ENCODE measurements around the gene HOXD3. TPM values are rescaled to one million over a fixed set of nuclear protein-coding genes. Genes with fewer than 3 reads are reported as not detected.

HOXD3 gene
- total RNA-seq, 1 experiment from 2014 or later, result not detected

DNA sequence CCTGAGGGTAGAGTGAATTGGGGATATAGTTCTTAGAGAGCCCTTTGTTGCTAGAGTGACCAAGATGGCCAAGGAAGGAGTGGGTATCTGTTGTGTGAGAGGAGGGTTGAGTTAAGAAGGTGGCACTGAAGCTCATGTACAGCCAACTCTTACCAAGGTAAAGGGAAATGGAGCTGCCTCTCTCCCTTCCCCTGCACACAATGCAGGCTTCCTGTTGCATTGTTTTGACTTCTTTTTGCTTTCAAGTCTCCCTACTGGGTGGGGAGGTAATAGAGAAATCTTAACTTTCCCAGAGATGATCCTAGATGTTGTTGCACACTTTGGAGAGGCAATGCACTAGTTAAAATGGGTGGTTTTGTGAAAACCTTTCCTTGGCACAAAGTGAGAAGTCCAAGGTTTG lies 55.2 kb downstream of the HOXD3 start:
- ChIA-PET POLR2A (no interaction called here), CTCF (no interaction called here)
- no peak overlapping the region for H3K27ac Mint-ChIP-seq (ENCODE audit: low read depth, unreplicated experiment)
- H3K36me3 Mint-ChIP-seq (ENCODE audit: insufficient read depth, unreplicated experiment), result no peaks in the 10 kb centered on the region
- TF ChIP-seq, protein P1, sequence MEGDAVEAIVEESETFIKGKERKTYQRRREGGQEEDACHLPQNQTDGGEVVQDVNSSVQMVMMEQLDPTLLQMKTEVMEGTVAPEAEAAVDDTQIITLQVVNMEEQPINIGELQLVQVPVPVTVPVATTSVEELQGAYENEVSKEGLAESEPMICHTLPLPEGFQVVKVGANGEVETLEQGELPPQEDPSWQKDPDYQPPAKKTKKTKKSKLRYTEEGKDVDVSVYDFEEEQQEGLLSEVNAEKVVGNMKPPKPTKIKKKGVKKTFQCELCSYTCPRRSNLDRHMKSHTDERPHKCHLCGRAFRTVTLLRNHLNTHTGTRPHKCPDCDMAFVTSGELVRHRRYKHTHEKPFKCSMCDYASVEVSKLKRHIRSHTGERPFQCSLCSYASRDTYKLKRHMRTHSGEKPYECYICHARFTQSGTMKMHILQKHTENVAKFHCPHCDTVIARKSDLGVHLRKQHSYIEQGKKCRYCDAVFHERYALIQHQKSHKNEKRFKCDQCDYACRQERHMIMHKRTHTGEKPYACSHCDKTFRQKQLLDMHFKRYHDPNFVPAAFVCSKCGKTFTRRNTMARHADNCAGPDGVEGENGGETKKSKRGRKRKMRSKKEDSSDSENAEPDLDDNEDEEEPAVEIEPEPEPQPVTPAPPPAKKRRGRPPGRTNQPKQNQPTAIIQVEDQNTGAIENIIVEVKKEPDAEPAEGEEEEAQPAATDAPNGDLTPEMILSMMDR (IDR thresholded peaks at IDR 0.05; ENCODE audit: unreplicated experiment), result no peak
- H3K9me3 Mint-ChIP-seq (ENCODE audit: unreplicated experiment), result no peaks in the 10 kb centered on the region
- no peaks in the 10 kb centered on the region for H3K4me1 Mint-ChIP-seq (ENCODE audit: insufficient read depth, unreplicated experiment)
- no peak for DNase-seq (ENCODE audit: unreplicated experiment)
- no peak overlapping the region for H3K4me3 Mint-ChIP-seq (ENCODE audit: unreplicated experiment)
- H3K27me3 Mint-ChIP-seq (ENCODE audit: insufficient read depth, unreplicated experiment), result no peaks in the 10 kb centered on the region
- BruUV-seq (replicated peaks), result no TSS peak
- intact Hi-C loops (cut with micrococcal nuclease), result no loop called here

DNA sequence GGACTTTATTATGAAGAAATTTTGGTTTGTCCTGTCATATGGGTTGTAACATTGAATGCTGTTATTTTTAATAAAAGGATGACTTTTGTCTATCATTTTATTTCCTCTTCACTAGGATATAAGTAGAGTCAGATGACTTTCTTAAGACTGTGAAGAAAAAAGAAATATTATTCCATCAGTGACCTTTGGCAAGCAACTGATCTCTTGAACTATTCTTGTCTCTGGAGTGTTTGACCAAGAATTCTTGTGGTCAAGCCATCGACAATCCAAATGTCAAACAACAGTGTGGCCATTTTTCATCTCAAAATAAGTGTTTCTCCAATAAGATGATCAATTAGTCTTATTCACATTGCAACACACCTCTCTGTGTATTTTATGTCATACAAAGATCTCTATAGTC lies 56.3 kb downstream of the HOXD3 start:
- TF ChIP-seq, protein P1 (IDR thresholded peaks at IDR 0.05; ENCODE audit: unreplicated experiment), result no peak
- no peak overlapping the region for H3K4me3 Mint-ChIP-seq (ENCODE audit: unreplicated experiment)
- no peaks in the 10 kb centered on the region for H3K27me3 Mint-ChIP-seq (ENCODE audit: insufficient read depth, unreplicated experiment)
- CTCF ChIA-PET, result no interaction called here
- POLR2A ChIA-PET, result no interaction called here
- H3K4me1 Mint-ChIP-seq (ENCODE audit: insufficient read depth, unreplicated experiment), result no peaks in the 10 kb centered on the region
- no peak overlapping the region for H3K27ac Mint-ChIP-seq (ENCODE audit: low read depth, unreplicated experiment)
- H3K9me3 Mint-ChIP-seq (ENCODE audit: unreplicated experiment), result no peaks in the 10 kb centered on the region
- intact Hi-C loops (cut with micrococcal nuclease), result no loop called here
- H3K36me3 Mint-ChIP-seq (ENCODE audit: insufficient read depth, unreplicated experiment), result no peaks in the 10 kb centered on the region
- no TSS peak for BruUV-seq (replicated peaks)
- no peak for DNase-seq (ENCODE audit: unreplicated experiment)

Small RNA genes lying within 50 kb of the gene (microRNA-seq; reads per million reads assigned to microRNA genes)
- 68.7 reads per million, percentile 69 among the genes with 10 or more reads in this experiment for gene MIR10B

Other genes with a start within 250 kb of the HOXD3 start
- 21.8 and 23.3 TPM in 2 replicates for gene LNPK, start 155.0 kb upstream of the HOXD3 start, total RNA-seq (2022)
- not detected in 2 replicates for gene EVX2, start 73.3 kb upstream of the HOXD3 start, total RNA-seq (2022)
- not detected in 2 replicates for gene HOXD13, start 64.6 kb upstream of the HOXD3 start, total RNA-seq (2022)
- not detected in 2 replicates for gene HOXD12, start 57.5 kb upstream of the HOXD3 start, total RNA-seq (2022)
- gene HOXD11, start 50.0 kb upstream of the HOXD3 start, total RNA-seq (2022), result not detected in 2 replicates
- not detected in 2 replicates for gene HOXD10, start 40.5 kb upstream of the HOXD3 start, total RNA-seq (2022)
- not detected in 2 replicates for gene HOXD9, start 34.6 kb upstream of the HOXD3 start, total RNA-seq (2022)
- gene HOXD8, start 27.6 kb upstream of the HOXD3 start, total RNA-seq (2022), result not detected in 2 replicates
- not detected in 2 replicates for gene HOXD4, start 5.8 kb upstream of the HOXD3 start, total RNA-seq (2022)
- not detected in 2 replicates for gene HOXD1, start 31.4 kb downstream of the HOXD3 start, total RNA-seq (2022)
- 38.0 and 40.9 TPM in 2 replicates for gene MTX2, start 112.1 kb downstream of the HOXD3 start, total RNA-seq (2022)

All from MCF 10A (cell line).